Sigmoid colon (tissue), 4 donors: Measurements from ENCODE around the gene PTK7.

ENCODE experiments used
- CTCF ChIP-seq, 4 experiments: fragments of 450-650 bp in 3 of 4; fragments of 200-600 bp in 1 of 4; IDR thresholded peaks; one replicate each; pipeline ENCODE4 v1.5.1; 2016 to 2019; ENCODE audit warnings: antibody characterized with exemption in 4 of 4, mild to moderate bottlenecking in 3 of 4, moderate library complexity in 2 of 4
- EP300 ChIP-seq, 4 donors: sonication (generic); formaldehyde crosslinking; IDR thresholded peaks; one replicate each; pipeline ENCODE4 v1.6.1; 2017; ENCODE audit warnings: antibody characterized with exemption in 4 of 4
- POLR2A ChIP-seq, 2 donors: fragments of 450-650 bp; IDR thresholded peaks; one replicate each; pipeline ENCODE4 v1.6.1; 2016; ENCODE audit warnings: antibody characterized with exemption in 2 of 2, mild to moderate bottlenecking in 2 of 2, moderate library complexity in 2 of 2
- POLR2AphosphoS5 ChIP-seq, 4 donors: sonication (generic); formaldehyde crosslinking; IDR thresholded peaks; one replicate each; pipeline ENCODE4 v1.6.1; 2017; ENCODE audit warnings: antibody characterized with exemption in 4 of 4

- no peak for TF ChIP-seq CTCF (IDR thresholded peaks at IDR 0.05)
- no peak for TF ChIP-seq POLR2A (IDR thresholded peaks at IDR 0.05)
- TF ChIP-seq POLR2AphosphoS5 (IDR thresholded peaks at IDR 0.05) = no peak
- no peak for TF ChIP-seq EP300 (IDR thresholded peaks at IDR 0.05)
These were observed 39.4 kb upstream of the PTK7 start for GRCh38 chr6:43036712-43037111.
